HCT116 (cell line): Measurements from ENCODE around the gene NFKB2. TPM values are rescaled to one million over a fixed set of nuclear protein-coding genes. Genes with fewer than 3 reads are reported as not detected.
A peak's percentile ranks its signal among the peaks of the same experiment; 100 is the strongest.

Experiments used
- ATAC-seq: fragments of 200-7000 bp; cut with Tn5 transposase; 2 replicates; pipeline ENCODE4 v1.9.1; 2020; ENCODE audit warnings: mild to moderate bottlenecking, moderate library complexity
- BruUV-seq: library from RNA; stranded (reverse); fragments of 400-500 nt; replicated peaks from 2 replicates; lab custom pipeline; 2021; lab: Mats Ljungman, UMichigan
- CTCF ChIA-PET: fragments of 300-600 bp; sonication (Branson Sonifier 250); formaldehyde crosslinking; loops from one replicate; lab custom pipeline; 2021; ENCODE audit warnings: antibody characterized with exemption; lab: Charles Lee
- POLR2A ChIA-PET: fragments of 300-600, 350-600 bp; sonication (Branson Sonifier 250); formaldehyde crosslinking; loops from one replicate; lab custom pipeline; 2021; ENCODE audit warnings: antibody characterized with exemption; lab: Charles Lee
- RAD21 ChIA-PET, 2 experiments: fragments of 300-600 bp; sonication (Branson Sonifier 250); formaldehyde crosslinking; loops; one replicate each; lab custom pipeline; 2023; ENCODE audit warnings: low total read pairs in 2 of 2; ENCODE audit not compliant: uncharacterized antibody in 2 of 2, unreplicated experiment in 2 of 2, low non-redundant PET in 1 of 2; lab: Charles Lee
- DNase-seq: peaks from one replicate; pipeline ENCODE4 v3.0.0-alpha.2; 2010; ENCODE audit warnings: low read depth, low spot score
- H2AFZ ChIP-seq: fragments of 200-600 bp; shearing (Covaris generic), sonication (generic); 2 replicates; pipeline ENCODE4 v1.6.1; 2017; ENCODE audit warnings: low read depth, mixed run types, mixed read lengths, antibody characterized with exemption, low read length; ENCODE audit not compliant: poor library complexity, severe bottlenecking
- H3K27ac ChIP-seq: 2 replicates; pipeline ENCODE4 v1.5.1; 2012; ENCODE audit warnings: low read depth, low read length
- H3K27me3 ChIP-seq: fragments of 200-600 bp; sonication (generic); 2 replicates; pipeline ENCODE4 v1.6.1; 2016; ENCODE audit warnings: mixed run types, low read length, mixed read lengths; ENCODE audit not compliant: insufficient read depth
- H3K36me3 ChIP-seq, 2 experiments: fragments of 200-500 bp in 1 of 2; fragments of 200-600 bp in 1 of 2; sonication (Bioruptor generic) in 1 of 2; sonication (generic) in 1 of 2; 2 replicates each; pipeline versions ENCODE4 v1.5.1 to v1.6.1; 2014 to 2016; ENCODE audit warnings: low read length in 2 of 2, inconsistent platforms in 1 of 2, mixed read lengths in 1 of 2, mixed run types in 1 of 2; ENCODE audit not compliant: insufficient read depth in 2 of 2, control insufficient read depth in 1 of 2
- H3K4me1 ChIP-seq, 2 experiments: fragments of 200-600 bp in 1 of 2; sonication (generic) in 1 of 2; 2 replicates each; pipeline versions ENCODE4 v1.5.1 to v1.6.1; 2012 to 2017; ENCODE audit warnings: low read length in 2 of 2, inconsistent platforms in 1 of 2, mild to moderate bottlenecking in 1 of 2, mixed read lengths in 1 of 2, mixed run types in 1 of 2, moderate library complexity in 1 of 2; ENCODE audit not compliant: insufficient read depth in 2 of 2, control insufficient read depth in 1 of 2
- H3K4me2 ChIP-seq: fragments of 200-600 bp; sonication (generic); 2 replicates; pipeline ENCODE4 v1.6.1; 2017; ENCODE audit warnings: mixed run types, low read length, mixed read lengths
- H3K4me3 ChIP-seq, 2 experiments: fragments of 200-600 bp in 1 of 2; sonication (generic) in 1 of 2; replicated peaks in 1 of 2; 2 replicates each; pipeline ENCODE4 v1.5.1; 2011 to 2016; ENCODE audit warnings: low read length in 2 of 2, control low read depth in 1 of 2, low read depth in 1 of 2, mild to moderate bottlenecking in 1 of 2, mixed read lengths in 1 of 2, mixed run types in 1 of 2
- H3K79me2 ChIP-seq: fragments of 200-600 bp; sonication (generic); 2 replicates; pipeline ENCODE4 v1.6.1; 2017; ENCODE audit warnings: mild to moderate bottlenecking, mixed run types, low read length, moderate library complexity, mixed read lengths; ENCODE audit not compliant: insufficient read depth
- H3K9ac ChIP-seq: fragments of 200-600 bp; sonication (generic); 2 replicates; pipeline ENCODE4 v1.6.1; 2016; ENCODE audit warnings: low read length, mixed read lengths
- H3K9me2 ChIP-seq: fragments of 200-600 bp; sonication (generic), shearing (Covaris generic); 2 replicates; pipeline ENCODE4 v1.6.1; 2017; ENCODE audit warnings: mixed run types, mild to moderate bottlenecking, moderate library complexity; ENCODE audit not compliant: insufficient read depth
- H3K9me3 ChIP-seq, 2 experiments: fragments of 200-500 bp in 1 of 2; fragments of 200-600 bp in 1 of 2; sonication (Bioruptor generic) in 1 of 2; sonication (generic) in 1 of 2; 2 replicates each; pipeline ENCODE4 v1.6.1; 2014 to 2017; ENCODE audit warnings: low read length in 2 of 2, mixed read lengths in 2 of 2, inconsistent platforms in 1 of 2, low read depth in 1 of 2, mild to moderate bottlenecking in 1 of 2, mixed run types in 1 of 2, moderate library complexity in 1 of 2; ENCODE audit not compliant: control insufficient read depth in 1 of 2, insufficient read depth in 1 of 2
- H4K20me1 ChIP-seq: fragments of 200-600 bp; sonication (generic), shearing (Covaris generic); 2 replicates; pipeline ENCODE4 v1.6.1; 2017; ENCODE audit warnings: mixed run types, mild to moderate bottlenecking, moderate library complexity; ENCODE audit not compliant: insufficient read depth
- CEBPB ChIP-seq: IDR thresholded peaks from 2 replicates; pipeline ENCODE4 v1.6.1; 2012; ENCODE audit warnings: low read depth
- EGR1 ChIP-seq: IDR thresholded peaks from 2 replicates; pipeline ENCODE4 v1.6.1; 2012; ENCODE audit warnings: low read depth
- EZH2 ChIP-seq: fragments of 200-600 bp; sonication (generic); IDR thresholded peaks from 2 replicates; pipeline ENCODE4 v1.6.1; 2017; ENCODE audit warnings: antibody characterized with exemption, mixed run types
- EZH2phosphoT487 ChIP-seq: fragments of 200-600 bp; IDR thresholded peaks from 2 replicates; pipeline ENCODE4 v1.6.1; 2018; ENCODE audit warnings: antibody characterized with exemption, borderline replicate concordance
- FOSL1 ChIP-seq: IDR thresholded peaks from 2 replicates; pipeline ENCODE4 v1.6.1; 2012; ENCODE audit warnings: low read depth
- JUND ChIP-seq: IDR thresholded peaks from 2 replicates; pipeline ENCODE4 v1.6.1; 2012
- POLR2A ChIP-seq: IDR thresholded peaks from 2 replicates; pipeline ENCODE4 v1.7.0; 2011; ENCODE audit warnings: borderline replicate concordance; ENCODE audit not compliant: insufficient read depth, insufficient read length; ENCODE audit errors: extremely low read depth
- POLR2AphosphoS5 ChIP-seq: IDR thresholded peaks from 2 replicates; pipeline ENCODE4 v1.6.1; 2011; ENCODE audit warnings: mild to moderate bottlenecking, low read depth, low read length, moderate library complexity
- SIN3A ChIP-seq: IDR thresholded peaks from 2 replicates; pipeline ENCODE4 v1.6.1; 2012; ENCODE audit warnings: low read depth
- SRF ChIP-seq: IDR thresholded peaks from 2 replicates; pipeline ENCODE4 v1.6.1; 2012; ENCODE audit warnings: low read depth
- TCF7L2 ChIP-seq: IDR thresholded peaks from 2 replicates; pipeline ENCODE4 v1.7.0; 2011; ENCODE audit warnings: borderline replicate concordance, inconsistent platforms; ENCODE audit not compliant: insufficient read depth, insufficient read length; ENCODE audit errors: extremely low read depth
- ZFX ChIP-seq: fragments of 450-650 bp; IDR thresholded peaks from 2 replicates; pipeline ENCODE4 v1.6.1; 2017
- ZNF274 ChIP-seq: fragments of 200-500 bp; sonication (Bioruptor generic); IDR thresholded peaks from 2 replicates; pipeline ENCODE4 v1.6.1; 2014; ENCODE audit warnings: mild to moderate bottlenecking, low read depth, low read length, inconsistent platforms
- intact Hi-C: fragments of 100-400 bp; cut with micrococcal nuclease; formaldehyde crosslinking; loops from 2 replicates; pipeline ENCODE4 v1.10.0; 2022
- total RNA-seq: library from RNA; stranded (reverse); gene quantifications from one replicate; pipeline ENCODE4 v1.2.1, GENCODE V29; 2021; ENCODE audit not compliant: unreplicated experiment
- TF ChIP-seq, protein P1 (sequence below): IDR thresholded peaks from 2 replicates; pipeline ENCODE4 v1.6.1; 2011; ENCODE audit warnings: mild to moderate bottlenecking, low read length, moderate library complexity; ENCODE audit not compliant: insufficient replicate concordance; ENCODE audit errors: extremely low read depth
- TF ChIP-seq, protein P2 (sequence below), 3 experiments: fragments of 200-600 bp in 1 of 3; sonication (generic) in 1 of 3; IDR thresholded peaks in 2 of 3; conservative IDR thresholded peaks in 1 of 3; 2 replicates each; pipeline ENCODE4 v1.5.1; 2012 to 2017; ENCODE audit warnings: low read depth in 2 of 3, low read length in 2 of 3, antibody characterized with exemption in 1 of 3, borderline replicate concordance in 1 of 3, control low read depth in 1 of 3, mild to moderate bottlenecking in 1 of 3, mixed read lengths in 1 of 3, mixed run types in 1 of 3, moderate library complexity in 1 of 3; ENCODE audit not compliant: insufficient read depth in 1 of 3

NFKB2 gene
- total RNA-seq, 1 experiment from 2014 or later, result 115 TPM

DNA sequence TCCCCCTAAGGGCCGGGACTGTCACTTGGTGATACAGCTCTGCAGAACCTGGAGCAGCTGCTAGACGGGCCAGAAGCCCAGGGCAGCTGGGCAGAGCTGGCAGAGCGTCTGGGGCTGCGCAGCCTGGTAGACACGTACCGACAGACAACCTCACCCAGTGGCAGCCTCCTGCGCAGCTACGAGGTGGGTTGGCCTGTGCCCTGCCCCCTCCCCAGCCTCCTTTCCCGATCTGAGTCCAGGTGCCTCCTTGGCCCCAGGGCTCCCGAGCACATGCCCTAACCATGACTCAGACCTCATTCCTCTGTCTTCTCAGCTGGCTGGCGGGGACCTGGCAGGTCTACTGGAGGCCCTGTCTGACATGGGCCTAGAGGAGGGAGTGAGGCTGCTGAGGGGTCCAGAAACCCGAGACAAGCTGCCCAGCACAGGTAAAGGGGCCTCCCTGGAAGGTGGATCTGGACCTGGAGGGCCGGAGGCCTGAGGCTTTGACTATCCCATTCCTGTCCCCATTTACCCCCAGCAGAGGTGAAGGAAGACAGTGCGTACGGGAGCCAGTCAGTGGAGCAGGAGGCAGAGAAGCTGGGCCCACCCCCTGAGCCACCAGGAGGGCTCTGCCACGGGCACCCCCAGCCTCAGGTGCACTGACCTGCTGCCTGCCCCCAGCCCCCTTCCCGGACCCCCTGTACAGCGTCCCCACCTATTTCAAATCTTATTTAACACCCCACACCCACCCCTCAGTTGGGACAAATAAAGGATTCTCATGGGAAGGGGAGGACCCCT is 6.4 kb downstream of the NFKB2 start:
- ATAC-seq, result peak; percentile 45
- peak overlapping the region; percentile 56 for H3K27ac ChIP-seq
- H3K36me3 ChIP-seq, result peaks cover 11 to 22% of the 10 kb centered on the region in 2 experiments; a peak in 3 of 4 replicates
- no TSS peak for BruUV-seq
- H3K4me2 ChIP-seq, result peak overlapping the region; percentile 62
- H3K27me3 ChIP-seq, result no peaks in the 10 kb centered on the region
- H3K4me3 ChIP-seq, result 0 out of 4 replicates have a peak overlapping the region, but pooled peaks of 1 of the 2 experiments have one; percentile 17
- H4K20me1 ChIP-seq, result no peaks in the 10 kb centered on the region
- H2AFZ ChIP-seq, result no peak overlapping the region
- RAD21 ChIA-PET, result interaction anchor here in 1 of 2 experiments (0.7 to 0.8 kb wide), 2 partner anchors 36 to 172 kb away, joined by 3 to 8 read pairs; no protein-coding TSS in a partner anchor
- H3K79me2 ChIP-seq, result peaks cover under 1% of the 10 kb centered on the region; the same call in 1 of the 2 replicates
- no peaks in the 10 kb centered on the region for H3K9me3 ChIP-seq
- POLR2A ChIA-PET, result interaction anchor here (0.7 to 3.5 kb wide), 3 partner anchors 19 to 172 kb away, joined by 3 to 15 read pairs (median 3); partner anchors contain the start of gene FBXL15
- peaks cover 16 to 53% of the 10 kb centered on the region in 2 experiments for H3K4me1 ChIP-seq
- CTCF ChIA-PET, result interaction anchor here (1.0 to 9.3 kb wide), 8 partner anchors 8 to 232 kb away, joined by 3 to 154 read pairs (median 11); partner anchors contain the start of genes ELOVL3, FBXL15 and SUFU
- intact Hi-C loops, result no loop called here
- peak overlapping the region; percentile 51 for H3K9ac ChIP-seq
- H3K9me2 ChIP-seq, result no peaks in the 10 kb centered on the region
- no peak for DNase-seq
- no peak for TF ChIP-seq EGR1
- TF ChIP-seq ZFX, result peak; percentile 29; the same call in 1 of the 2 replicates

DNA sequence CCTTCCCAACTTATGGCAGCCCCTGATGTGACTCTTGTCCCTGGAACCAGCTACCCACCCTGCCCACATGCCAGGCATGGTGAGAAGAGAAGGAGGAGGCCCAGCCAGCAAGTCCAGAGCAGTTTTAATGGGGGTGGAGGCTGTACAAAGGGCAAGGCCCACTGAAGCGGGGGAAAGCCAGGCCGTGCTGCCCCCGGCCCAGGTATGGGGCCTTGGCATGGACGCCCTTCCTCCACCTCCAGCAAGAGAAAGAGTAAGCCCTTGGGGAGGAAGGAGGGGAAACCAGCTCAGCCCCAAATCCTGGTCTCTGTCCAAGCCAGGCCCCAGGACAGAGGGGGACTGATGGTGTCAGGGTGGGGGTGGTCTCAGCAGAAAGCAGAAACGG is 7.0 kb downstream of the NFKB2 start:
- ChIA-PET POLR2A (interaction anchor here (0.7 to 1.1 kb wide), 3 partner anchors 18 to 233 kb away, joined by 3 read pairs; partner anchors contain the start of gene FBXL15), CTCF (interaction anchor here (1.0 to 9.3 kb wide), 10 partner anchors 8 to 233 kb away, joined by 3 to 154 read pairs (median 14); partner anchors contain the start of genes ELOVL3, FBXL15, NFKB2 and SUFU), RAD21 (interaction anchor here in 1 of 2 experiments (0.7 to 2.0 kb wide), 2 partner anchors 36 to 172 kb away, joined by 8 to 9 read pairs; no protein-coding TSS in a partner anchor)
- BruUV-seq, result no TSS peak
- no peak overlapping the region for H3K4me3 ChIP-seq
- H3K4me1 ChIP-seq, result peaks cover 16 to 51% of the 10 kb centered on the region in 2 experiments
- H3K79me2 ChIP-seq, result no peaks in the 10 kb centered on the region
- no peak overlapping the region for H3K27ac ChIP-seq
- no peaks in the 10 kb centered on the region for H3K27me3 ChIP-seq
- no peak for ATAC-seq
- no peak for DNase-seq
- peaks cover 8 to 20% of the 10 kb centered on the region in 2 experiments; a peak in 3 of 4 replicates for H3K36me3 ChIP-seq
- H3K9me2 ChIP-seq, result no peaks in the 10 kb centered on the region
- H3K9ac ChIP-seq, result peak overlapping the region; percentile 51; the same call in 1 of the 2 replicates
- no peaks in the 10 kb centered on the region for H4K20me1 ChIP-seq
- intact Hi-C loops, result no loop called here
- H2AFZ ChIP-seq, result no peak overlapping the region
- no peaks in the 10 kb centered on the region for H3K9me3 ChIP-seq
- peak overlapping the region; percentile 62 for H3K4me2 ChIP-seq
- TF ChIP-seq, protein P1, sequence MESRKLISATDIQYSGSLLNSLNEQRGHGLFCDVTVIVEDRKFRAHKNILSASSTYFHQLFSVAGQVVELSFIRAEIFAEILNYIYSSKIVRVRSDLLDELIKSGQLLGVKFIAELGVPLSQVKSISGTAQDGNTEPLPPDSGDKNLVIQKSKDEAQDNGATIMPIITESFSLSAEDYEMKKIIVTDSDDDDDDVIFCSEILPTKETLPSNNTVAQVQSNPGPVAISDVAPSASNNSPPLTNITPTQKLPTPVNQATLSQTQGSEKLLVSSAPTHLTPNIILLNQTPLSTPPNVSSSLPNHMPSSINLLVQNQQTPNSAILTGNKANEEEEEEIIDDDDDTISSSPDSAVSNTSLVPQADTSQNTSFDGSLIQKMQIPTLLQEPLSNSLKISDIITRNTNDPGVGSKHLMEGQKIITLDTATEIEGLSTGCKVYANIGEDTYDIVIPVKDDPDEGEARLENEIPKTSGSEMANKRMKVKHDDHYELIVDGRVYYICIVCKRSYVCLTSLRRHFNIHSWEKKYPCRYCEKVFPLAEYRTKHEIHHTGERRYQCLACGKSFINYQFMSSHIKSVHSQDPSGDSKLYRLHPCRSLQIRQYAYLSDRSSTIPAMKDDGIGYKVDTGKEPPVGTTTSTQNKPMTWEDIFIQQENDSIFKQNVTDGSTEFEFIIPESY, result no peak
- no peak for TF ChIP-seq TCF7L2
- TF ChIP-seq ZFX, result no peak
- TF ChIP-seq JUND, result no peak
- no peak for TF ChIP-seq ZNF274
- TF ChIP-seq EZH2phosphoT487, result no peak
- TF ChIP-seq POLR2AphosphoS5, result no peak
- TF ChIP-seq, protein P2, sequence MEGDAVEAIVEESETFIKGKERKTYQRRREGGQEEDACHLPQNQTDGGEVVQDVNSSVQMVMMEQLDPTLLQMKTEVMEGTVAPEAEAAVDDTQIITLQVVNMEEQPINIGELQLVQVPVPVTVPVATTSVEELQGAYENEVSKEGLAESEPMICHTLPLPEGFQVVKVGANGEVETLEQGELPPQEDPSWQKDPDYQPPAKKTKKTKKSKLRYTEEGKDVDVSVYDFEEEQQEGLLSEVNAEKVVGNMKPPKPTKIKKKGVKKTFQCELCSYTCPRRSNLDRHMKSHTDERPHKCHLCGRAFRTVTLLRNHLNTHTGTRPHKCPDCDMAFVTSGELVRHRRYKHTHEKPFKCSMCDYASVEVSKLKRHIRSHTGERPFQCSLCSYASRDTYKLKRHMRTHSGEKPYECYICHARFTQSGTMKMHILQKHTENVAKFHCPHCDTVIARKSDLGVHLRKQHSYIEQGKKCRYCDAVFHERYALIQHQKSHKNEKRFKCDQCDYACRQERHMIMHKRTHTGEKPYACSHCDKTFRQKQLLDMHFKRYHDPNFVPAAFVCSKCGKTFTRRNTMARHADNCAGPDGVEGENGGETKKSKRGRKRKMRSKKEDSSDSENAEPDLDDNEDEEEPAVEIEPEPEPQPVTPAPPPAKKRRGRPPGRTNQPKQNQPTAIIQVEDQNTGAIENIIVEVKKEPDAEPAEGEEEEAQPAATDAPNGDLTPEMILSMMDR (IDR thresholded peaks at IDR 0.05 in 2 of 3, conservative IDR thresholded peaks at IDR 0.05 in 1 of 3; ENCODE audit: borderline replicate concordance in 1 of 3, insufficient read depth in 1 of 3, low read depth in 2 of 3, low read length in 2 of 3), result no peak
- no peak for TF ChIP-seq SIN3A
- TF ChIP-seq CEBPB, result no peak
- TF ChIP-seq FOSL1, result no peak
- TF ChIP-seq SRF, result no peak
- no peak for TF ChIP-seq POLR2A
- TF ChIP-seq EZH2, result no peak
